Fibroblast of mammary gland (primary cell): ENCODE data around the gene PNPLA2.

Experiments
- DNase-seq: peaks from one replicate; pipeline ENCODE4 v3.0.0-alpha.2; 2010; ENCODE audit warnings: low read depth
- H3K4me3 ChIP-seq: 2 replicates; pipeline ENCODE4 v1.5.1; 2011; ENCODE audit warnings: low read depth, mild to moderate bottlenecking, low read length, moderate library complexity; ENCODE audit not compliant: control insufficient read depth
- CTCF ChIP-seq: conservative IDR thresholded peaks from 2 replicates; pipeline ENCODE4 v1.5.1; 2011; ENCODE audit warnings: low read depth, low read length, inconsistent platforms; ENCODE audit not compliant: control insufficient read depth, insufficient read depth

Gene PNPLA2

GRCh38 chr11:867856-868358 lies 49.2 kb downstream of the PNPLA2 start:
- no peak for DNase-seq
- H3K4me3 ChIP-seq, result no peak overlapping the region
- no peak for TF ChIP-seq CTCF

- no peak overlapping the region for H3K4me3 ChIP-seq
Observed at GRCh38 chr11:868394-868793, 49.7 kb downstream of the PNPLA2 start.

GRCh38 chr11:868802-869201 lies 50.1 kb downstream of the PNPLA2 start:
- no peak overlapping the region for H3K4me3 ChIP-seq
- no peak for TF ChIP-seq CTCF
- DNase-seq, result no peak

More at GRCh38 chr11:868394-868793, 49.7 kb downstream of the PNPLA2 start:
- DNase-seq, result no peak
- no peak for TF ChIP-seq CTCF

- no peak for DNase-seq
Observed at GRCh38 chr11:869399-870126, 50.8 kb downstream of the PNPLA2 start.

GRCh38 chr11:870127-870413 lies 51.4 kb downstream of the PNPLA2 start:
- no peak for DNase-seq
- no peak overlapping the region for H3K4me3 ChIP-seq
- no peak for TF ChIP-seq CTCF

More at GRCh38 chr11:869399-870126, 50.8 kb downstream of the PNPLA2 start:
- no peak for TF ChIP-seq CTCF
- H3K4me3 ChIP-seq, result no peak overlapping the region

GRCh38 chr11:870418-870817 lies 51.7 kb downstream of the PNPLA2 start:
- no peak for DNase-seq
- TF ChIP-seq CTCF, result no peak
- no peak overlapping the region for H3K4me3 ChIP-seq
